RCC 7860 (cell line): Measurements from ENCODE around the gene VAMP2.
"Not testable (repeated sequence)": the region's sequence is repeated elsewhere in the genome, so short reads cannot be mapped to it uniquely, and the experiment has no call there.

Source experiments
- DNase-seq: peaks from one replicate; pipeline ENCODE4 v3.0.0-alpha.2; 2015; ENCODE audit warnings: low spot score
- FAIRE-seq: peaks from 2 replicates; lab custom pipeline; 2012; peaks lifted over from hg19 to GRCh38; lab: Jason Lieb, UNC

The VAMP2 gene

DNA sequence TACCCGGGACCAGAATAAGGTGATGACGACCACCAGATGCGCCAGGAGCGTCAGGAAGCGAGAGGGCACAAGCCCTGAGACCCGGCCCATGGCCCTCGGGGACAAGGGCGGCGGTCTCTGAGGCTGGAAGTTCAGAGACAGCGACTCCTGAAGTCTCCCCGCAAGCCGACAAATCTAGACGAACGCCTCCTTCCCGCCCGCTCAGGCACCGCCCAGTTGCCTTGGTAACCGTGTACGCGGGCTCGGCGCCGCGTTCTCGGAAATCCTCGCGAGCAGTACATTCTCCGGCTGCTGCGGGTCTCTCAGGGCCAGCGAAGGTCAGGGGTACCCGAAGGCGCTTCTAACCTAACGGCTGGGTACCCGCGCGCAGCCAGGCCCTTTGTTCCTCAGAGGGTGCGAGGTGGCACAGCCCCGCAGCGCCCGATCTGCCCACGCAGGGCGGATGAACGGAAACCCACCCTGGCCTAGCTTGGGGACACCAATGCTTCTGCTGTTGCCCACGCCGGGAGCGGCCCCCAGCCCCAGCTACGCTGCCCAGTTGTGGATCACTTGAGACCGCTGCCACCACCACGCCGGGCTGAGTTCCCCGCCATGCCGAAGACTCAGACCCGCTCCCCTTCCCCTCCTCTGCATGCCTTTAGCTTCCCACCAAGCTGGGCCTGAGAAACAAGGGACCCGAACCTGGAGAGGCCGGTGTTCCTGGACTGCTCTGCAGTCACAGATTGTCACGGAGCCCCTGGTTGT, 13.6 kb upstream of the VAMP2 start, which contains the start of gene TMEM107:
TMEM107 (minus strand) TSS at position 184 of the 744 bp plus-strand sequence; CDS start at position 90, 94 bp downstream.
- FAIRE-seq (no peak), DNase-seq (peak; percentile 70)

DNA sequence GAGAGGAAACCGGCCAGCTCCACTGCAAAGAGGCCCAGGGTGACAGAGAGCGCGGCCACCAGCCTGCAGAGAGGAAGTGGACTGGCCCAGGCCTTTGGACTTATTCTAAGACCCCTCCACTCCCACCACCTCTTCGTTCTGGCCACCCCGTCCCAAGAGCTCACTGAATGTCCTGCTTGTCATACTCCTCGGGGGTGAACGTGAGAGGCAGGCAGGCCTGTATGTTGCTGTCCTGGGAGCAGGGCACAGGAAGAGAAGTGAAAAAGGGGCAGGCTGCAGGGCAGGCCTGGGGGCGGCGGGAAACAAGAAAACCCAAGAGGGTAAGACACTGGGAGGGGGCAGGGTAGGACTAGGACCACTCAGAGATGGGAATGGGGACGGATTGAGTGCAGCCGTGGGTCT, 13.0 kb upstream of the VAMP2 start:
- DNase-seq (no peak), FAIRE-seq (no peak)

DNA sequence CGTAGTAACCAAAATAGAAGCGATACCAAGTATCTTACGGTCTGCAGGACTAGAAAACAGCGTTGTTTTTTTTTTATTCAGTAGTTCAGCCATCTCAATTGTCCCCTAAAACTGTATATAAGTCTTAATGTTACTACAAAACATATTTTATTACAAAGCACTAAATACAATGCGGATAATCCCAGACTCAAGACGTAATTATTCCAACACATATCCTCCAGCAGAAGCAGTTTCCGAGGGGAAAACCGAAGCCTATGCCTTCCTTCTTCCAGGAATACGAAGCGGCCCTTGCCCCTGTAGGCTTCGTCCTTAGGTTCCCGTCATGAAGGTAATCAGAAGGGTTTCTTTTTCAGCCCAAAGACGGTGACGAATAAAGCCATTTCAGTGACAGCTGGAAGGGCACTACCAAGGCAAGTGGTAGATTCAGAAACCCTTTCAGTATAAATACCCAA, 11.1 kb upstream of the VAMP2 start:
- DNase-seq, result no peak
- FAIRE-seq, result no peak

DNA sequence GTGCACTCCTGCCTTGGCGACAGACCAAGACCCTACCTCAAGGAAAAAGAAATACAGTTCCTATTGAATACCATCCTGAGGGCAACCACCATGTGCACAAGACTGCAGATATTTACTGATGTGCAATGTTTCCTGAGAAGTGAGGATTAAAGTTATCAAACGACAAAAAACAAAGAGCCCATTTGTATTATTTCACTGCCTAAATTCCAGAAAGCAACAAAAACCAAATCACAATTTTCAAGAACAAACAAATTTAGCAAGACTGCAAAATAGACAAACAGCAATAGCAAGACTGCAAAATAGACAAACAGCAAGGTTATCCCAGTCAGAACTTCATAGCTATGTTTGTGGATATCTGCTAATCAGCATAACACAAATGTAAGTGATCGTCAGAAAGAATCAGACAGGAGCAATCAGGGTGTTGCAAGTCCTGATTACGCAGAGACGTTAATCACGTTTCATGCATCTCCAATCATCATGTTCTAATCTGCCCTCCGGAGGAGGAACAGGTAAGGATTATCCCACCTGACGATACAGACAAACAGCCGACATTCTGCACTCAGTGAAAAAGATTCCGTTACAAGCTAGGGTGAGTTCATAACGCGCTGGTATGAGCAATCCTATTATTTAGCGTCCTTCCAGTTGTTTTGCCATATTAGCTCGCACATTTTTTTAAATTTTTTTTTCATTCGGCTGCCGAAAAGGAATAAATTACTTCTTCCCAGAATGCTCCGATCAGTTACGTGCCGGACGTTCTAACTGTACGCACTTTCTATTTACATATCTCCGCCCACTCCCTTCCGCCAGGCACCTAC, 10.5 kb upstream of the VAMP2 start:
- peak; percentile 65 for FAIRE-seq
- peak; percentile 98 for DNase-seq

DNA sequence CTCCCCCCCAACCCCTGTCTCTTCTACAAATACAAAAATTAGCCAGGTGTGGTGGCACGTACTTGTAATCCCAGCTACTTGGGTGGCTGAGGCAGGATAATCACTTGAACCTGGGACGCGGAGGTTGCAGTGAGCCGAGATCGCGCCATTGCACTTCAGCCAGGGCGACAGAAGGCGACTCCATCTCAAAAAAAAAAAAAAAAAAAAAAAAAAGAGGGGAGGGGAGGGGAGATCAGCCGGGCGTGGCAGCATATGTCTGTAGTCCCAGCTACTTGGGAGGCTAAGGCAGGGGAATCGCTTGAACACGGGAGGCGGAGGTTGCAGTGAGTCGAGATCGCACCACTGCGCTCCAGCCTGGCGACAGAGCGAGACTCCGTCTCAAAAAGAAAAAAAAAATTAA, 7.4 kb upstream of the VAMP2 start:
- FAIRE-seq, DNase-seq: not testable (repeated sequence)

DNA sequence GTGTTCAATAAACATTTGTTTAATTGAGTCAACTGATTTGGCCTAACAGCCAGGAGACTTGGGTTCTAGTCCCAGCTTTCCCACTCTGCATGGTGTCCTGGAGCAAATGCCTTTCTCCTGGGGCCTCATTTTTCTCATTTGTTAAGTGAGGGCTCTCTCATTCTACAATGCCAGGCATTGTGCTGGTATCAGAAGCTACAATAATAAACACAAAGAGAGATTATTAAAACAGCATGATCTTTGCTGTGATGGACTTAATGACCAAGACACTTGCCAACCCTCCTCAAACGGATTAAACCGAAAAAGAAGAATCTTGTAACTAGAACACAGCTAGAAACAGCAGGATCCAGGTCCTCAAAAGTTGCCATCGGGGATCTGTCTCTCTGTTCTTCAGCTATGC, 4.8 kb upstream of the VAMP2 start:
- FAIRE-seq (no peak), DNase-seq (no peak)

DNA sequence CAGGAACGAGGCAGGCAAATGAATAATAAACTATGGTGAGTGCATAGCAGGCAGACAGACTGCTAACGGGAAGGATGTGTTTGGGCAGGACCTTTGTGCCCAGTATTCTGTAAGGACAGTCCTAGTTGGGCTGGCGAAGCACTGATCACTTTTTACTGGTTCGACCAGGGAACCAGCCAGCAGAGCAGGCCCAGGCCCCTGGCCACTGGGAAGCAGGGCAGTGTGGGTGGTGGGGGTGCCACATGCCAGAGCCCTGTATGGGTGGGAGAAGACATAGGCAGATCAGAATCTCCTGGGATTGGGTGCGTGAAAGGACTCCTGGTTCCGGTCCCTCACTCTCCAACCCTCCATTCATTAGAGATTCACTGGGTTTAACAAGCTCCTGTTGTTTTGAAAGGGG, 4.0 kb upstream of the VAMP2 start:
- FAIRE-seq (no peak), DNase-seq (no peak)

DNA sequence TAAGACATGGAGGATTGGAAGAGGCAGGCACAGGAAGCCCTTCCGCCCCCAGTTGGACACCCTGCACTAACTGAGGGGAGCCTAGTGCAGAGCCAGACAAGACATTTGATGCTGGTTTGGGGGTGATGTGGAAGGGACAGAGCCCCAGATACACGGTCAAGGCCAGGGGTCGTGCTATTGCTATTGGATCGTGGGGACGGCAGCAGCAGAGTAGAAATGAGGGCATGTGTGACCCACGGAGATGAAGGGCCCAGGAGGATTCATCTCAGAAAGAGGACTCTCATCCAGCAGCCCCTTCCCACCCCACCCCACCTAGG, 2.0 kb upstream of the VAMP2 start:
- no peak for DNase-seq
- no peak for FAIRE-seq

DNA sequence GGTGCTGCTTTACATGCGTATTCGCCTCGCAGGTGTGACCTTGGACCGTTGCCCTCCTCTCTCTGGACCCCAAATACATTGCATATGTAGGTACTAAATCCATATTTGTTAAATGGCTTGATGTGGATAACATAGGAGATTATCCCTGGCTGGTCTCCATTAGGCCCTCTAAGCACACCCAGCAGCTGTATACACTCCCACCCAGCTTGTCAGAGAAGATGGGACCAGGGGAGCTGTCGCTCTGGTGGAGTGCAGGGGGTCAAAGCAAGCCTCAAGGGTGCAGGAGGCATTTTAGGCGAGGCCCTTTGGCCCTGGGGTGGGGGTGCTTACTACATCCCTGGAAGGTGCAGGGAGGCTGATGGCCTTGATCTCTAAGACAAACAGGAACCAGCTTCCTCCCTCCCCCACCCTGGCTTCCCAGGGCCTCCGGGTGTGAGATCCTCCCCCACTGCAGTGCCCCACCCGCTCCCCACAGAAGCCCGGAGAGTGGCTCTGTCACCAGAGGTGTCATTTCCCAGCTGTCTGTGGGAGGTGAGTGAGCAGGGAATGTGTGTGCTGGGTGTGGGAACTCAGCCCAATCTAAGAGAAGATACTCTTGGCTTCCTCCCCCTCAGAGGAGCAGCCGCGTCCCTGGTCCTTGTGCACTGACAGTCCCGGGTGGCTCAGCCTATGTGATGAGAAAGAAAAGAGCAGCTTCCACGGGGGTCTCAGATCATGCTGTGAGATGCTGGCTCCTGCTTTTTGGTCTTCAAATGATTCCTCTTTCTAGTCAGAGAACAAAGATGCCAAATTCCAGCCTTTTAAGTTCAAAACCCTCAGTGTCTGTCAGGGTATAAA, 1.4 kb upstream of the VAMP2 start:
- peak; percentile 75 for DNase-seq
- FAIRE-seq, result peak; percentile 74

DNA sequence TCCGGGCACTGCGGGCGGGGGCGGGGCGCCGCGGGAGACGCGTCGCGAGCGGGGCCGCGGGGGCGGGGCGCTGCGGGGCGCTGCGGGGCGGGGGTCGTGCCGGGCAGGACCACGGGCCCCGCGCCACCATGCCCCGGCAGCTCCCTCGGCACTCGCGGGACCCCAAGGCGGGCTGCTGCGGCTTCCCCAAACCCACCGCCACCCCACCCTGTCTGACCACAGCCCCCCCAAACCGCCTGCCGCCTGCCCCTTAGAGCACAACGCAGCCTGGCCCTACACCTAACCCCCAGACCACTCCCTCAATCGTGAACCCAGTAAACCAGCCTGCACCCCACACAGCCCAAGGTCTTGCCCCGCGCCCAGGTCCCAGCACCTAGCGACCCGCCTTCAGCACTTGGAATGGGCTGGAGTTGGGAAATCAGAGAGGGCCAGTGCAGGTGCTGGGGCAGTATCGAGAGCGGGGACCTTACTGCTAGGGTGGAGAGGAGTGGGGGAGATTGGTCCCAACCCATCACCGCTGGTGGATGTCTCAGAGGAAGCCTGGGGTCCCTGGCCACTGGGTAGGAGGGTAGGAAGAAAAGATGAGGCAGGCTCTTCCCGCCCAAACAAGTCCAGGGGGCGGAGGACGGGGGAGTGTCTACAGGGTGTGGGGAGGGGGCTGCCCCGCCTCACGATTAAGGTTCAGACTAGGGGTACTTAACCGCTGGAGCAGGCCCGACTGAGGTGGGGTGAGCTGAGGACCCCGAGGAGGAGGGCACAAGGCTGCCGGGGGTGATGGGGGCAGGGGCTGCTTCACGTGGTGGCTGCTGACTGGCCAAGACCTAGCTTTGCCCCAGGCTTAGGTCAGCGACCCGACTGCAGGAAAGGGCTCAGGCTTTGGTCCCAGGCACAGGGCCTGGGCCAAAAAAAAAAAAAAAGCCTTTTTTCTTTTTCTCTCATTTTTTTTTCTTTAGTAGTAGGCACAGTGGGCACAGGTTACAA, 539 bp upstream of the VAMP2 start:
- DNase-seq (no peak), FAIRE-seq (no peak)

DNA sequence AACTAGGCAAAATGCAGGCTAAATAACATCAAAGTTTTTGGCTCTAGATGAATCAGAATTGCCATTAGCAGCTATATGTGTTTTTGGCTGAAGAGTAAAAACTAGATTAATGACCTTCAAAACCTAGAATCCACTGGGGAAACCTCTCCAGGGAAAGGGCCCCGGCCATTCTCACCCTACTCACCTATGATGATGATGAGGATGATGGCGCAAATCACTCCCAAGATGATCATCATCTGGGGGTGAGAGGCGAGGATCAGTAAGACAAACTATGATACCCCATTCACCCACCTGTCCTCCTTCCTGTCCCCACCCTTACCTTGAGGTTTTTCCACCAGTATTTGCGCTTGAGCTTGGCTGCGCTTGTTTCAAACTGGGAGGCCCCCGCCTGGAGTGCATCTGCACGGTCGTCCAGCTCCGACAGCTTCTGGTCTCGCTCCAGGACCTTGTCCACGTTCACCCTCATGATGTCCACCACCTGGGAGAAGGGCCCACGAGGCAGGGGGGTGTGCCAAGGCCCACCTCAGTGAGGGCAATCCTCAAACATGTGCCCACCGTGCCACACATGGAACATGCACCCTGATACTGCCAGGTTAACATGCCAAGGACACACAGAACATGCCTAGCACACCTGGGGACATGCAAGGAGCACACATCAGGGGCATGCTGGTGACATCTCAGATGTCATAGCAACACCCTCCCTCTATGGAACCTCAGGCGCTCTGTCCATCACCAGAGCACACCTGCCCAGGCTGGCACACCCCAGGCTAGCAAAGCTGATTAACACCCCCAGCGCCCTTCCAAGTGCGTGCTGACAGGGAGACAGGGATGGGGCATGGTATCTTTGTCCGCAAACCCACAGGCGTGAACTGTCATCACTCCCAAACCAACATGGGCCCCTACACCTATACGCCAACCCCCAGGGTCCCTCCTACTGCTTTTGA, 1.2 kb downstream of the VAMP2 start:
- DNase-seq (no peak), FAIRE-seq (no peak)

DNA sequence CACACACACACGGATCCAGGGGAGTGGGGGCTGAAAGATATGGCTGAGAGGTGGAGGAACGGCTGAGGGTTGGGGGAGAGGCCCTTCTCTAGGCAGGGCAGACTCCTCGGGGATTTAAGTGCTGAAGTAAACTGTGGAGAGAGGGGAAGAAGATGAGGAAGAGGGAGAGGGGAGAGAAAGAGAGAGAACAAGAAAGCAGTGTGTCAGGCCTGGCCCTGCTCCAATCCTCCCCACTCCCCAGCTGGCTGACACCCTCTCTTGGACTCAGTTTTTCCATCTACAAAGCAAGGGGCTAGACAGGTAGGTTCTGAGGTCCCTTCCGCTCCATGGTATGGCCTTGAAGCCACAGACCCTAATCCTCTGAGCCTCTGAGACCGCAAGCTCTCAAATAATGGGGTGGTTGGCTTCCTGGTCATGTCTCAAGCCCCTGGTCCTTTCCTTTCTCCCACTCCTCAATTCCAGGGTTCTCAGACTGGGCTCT, 2.0 kb downstream of the VAMP2 start:
- FAIRE-seq, result no peak
- no peak for DNase-seq

DNA sequence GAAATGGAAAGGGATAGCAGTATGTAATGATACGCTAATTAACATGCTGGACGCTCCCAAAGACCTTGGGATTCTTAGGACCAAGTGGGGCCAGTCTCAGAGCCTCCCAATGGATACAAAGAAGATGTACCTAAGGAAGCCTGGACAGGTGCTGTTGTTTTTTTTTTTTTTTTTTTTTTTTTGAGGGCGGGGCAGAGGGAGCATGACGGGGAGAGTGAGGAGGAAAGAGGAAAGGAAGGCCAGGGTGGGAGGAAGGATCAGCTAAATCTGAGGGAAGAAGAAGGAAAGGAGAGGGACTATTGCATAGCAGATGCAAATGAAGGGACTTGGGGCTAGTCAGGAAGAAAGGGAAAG, 2.5 kb downstream of the VAMP2 start:
- FAIRE-seq (no peak), DNase-seq (no peak)

DNA sequence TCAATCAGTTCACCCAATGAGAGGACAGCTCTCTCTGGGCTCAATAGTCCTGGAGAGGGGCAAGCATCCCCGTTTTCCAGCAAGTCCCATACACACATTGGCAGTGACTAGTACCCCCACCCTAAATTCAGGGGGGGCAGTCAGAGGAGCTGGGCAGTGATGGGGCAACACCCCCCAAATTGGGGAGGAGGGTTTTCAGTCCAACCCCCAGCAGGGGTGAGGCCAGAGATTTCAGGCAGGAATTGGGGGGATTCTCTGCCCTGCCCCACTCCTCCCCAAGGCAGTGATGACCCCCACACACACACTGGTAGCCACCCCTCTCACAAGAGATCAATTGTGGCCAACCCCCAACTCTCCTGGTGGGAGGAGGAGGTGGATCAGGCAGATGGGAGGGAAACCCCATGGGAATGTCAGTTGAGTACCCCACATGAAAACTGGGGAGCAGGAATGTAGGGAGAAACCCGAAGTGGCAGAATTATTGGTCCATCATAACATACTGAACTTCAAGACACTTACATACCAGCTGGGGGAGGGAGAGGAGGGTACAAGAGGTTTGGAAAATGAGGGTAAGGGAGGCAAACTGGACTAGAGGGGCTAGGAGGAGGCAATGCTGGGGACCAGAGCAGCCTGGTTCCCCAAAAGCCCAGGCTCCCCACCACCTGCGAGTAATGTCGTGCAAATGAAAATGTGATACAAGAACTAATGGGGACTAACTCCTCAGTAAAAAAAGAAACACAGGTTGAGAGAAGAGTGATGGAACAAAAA, 3.1 kb downstream of the VAMP2 start:
- FAIRE-seq, result no peak

DNA sequence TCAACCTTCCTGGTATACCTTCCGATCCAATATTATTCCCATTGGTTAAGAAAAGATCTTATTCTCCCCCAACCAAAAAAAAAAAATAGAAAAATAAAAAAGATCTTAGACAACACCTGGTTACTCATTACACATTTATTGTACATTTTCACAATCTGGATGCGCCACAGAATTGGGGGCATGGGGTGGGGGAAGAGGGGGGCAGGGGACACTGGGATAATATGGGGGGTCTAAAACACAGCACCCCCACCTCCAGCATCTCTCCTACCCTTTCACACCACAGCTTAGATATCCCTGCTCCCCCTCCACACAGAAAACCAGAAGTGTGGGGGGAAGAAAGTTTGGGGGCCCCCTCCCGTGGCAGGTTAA, 3.7 kb downstream of the VAMP2 start:
- FAIRE-seq (no peak), DNase-seq (no peak)

More for the DNA sequence above, 3.1 kb downstream of the VAMP2 start:
- DNase-seq, result no peak

DNA sequence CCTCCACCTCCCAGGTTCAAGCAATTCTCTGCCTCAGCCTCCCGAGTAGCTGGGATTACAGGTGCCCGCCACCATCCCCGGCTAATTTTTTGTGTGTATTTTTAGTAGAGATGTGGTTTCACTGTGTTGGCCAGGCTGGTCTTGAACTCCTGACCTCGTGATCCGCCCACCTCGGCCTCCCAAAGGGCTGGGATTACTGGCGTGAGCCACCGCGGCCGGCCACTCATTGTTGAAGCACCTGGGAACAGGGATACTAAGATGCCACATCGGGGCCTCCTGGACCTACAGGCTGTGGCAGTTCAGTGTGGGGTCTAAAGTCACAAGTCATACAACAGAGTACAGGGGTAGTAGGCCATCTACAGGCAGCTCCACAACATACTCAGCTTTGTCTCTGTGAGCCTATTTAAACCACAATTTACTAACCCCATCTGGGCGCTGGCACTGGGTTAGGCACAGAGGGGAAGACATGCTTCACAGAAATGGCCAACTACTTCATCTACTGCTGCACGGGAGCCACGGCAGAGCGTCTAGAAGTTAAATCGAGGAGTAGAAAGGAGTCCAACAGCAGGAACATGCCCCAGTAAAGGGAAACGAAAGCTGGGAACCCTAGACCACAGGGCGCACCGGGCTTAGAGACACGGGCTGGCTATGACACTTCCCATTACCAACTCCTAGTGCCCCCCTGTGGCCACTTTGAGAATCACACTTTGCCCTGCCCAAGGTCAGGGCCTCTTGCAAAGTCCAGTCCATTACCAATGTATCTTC, 4.3 kb downstream of the VAMP2 start:
- DNase-seq (peak; percentile 70), FAIRE-seq (peak; percentile 12)

DNA sequence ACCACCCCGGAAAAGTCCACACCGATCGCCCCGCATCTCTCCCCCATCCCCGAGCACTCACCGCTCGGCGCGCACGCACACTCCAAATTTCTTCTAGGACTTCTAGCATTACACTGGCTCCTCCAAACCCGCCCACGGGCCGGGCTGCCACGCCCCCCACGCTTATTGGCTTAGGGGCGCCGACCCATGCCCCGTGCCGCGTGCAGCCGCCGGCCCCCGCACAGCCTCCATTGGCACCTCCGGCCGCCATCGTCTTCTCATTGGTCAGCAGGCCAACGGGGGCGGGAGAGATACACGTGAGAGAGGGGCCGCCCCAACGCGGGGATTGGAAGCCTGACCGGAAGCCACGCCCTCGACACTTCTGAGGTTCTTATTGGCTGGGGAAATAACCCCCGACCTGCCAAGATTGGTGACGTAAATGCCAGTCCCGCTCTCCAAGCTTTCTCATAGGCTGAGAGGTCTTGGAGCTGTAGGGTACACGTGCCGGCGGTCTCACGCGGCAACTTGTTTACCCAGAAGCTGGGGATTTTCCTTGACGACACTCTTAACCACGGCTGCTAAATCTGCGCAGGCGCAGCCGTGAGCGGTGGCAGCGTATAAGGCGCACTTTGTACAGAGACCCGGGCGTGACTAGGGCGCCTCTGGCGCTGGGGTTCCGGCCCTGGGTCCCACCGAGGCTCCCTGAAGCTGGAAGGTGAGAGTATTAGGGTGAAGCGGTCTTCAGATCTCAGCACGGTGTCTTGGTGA, 6.3 kb downstream of the VAMP2 start:
- peak; percentile 100 for DNase-seq
- FAIRE-seq, result peak; percentile 94
